Measurements from ENCODE around the gene BNIP1. TPM values are rescaled to one million over a fixed set of nuclear protein-coding genes. Genes with fewer than 3 reads are reported as not detected.

BNIP1 gene
- total RNA-seq, 1 donor from 2014 or later, result 13.2 TPM

GRCh38 chr5:173158366-173158765 lies 14.0 kb downstream of the BNIP1 start:
- peaks cover 18% of the 10 kb centered on the region for H3K36me3 Mint-ChIP-seq (ENCODE audit: low read depth, unreplicated experiment)
- FAIRE-seq, result no peak

GRCh38 chr5:173159256-173159655 lies 14.9 kb downstream of the BNIP1 start:
- H3K4me2 ChIP-seq (ENCODE audit: low read length), result no peak overlapping the region
- Mint-ChIP-seq H3K4me1 (ENCODE audit: low read depth, unreplicated experiment) (no peaks in the 10 kb centered on the region), H3K27ac (ENCODE audit: unreplicated experiment) (no peak overlapping the region), H3K36me3 (ENCODE audit: low read depth, unreplicated experiment) (peaks cover 20% of the 10 kb centered on the region), H3K9me3 (ENCODE audit: unreplicated experiment) (no peaks in the 10 kb centered on the region), H3K4me3 (ENCODE audit: unreplicated experiment) (no peak overlapping the region), H3K27me3 (ENCODE audit: low read depth, unreplicated experiment) (no peaks in the 10 kb centered on the region)
- H3K9ac ChIP-seq (ENCODE audit: low read length), result no peak overlapping the region
- TF ChIP-seq CTCF (IDR thresholded peaks at IDR 0.05; ENCODE audit: insufficient read depth, low read depth, low read length) (no peak), EZH2 (IDR thresholded peaks at IDR 0.05; ENCODE audit: insufficient read depth, low read length) (no peak)
- no peaks in the 10 kb centered on the region for H3K79me2 ChIP-seq (ENCODE audit: insufficient read depth, low read length)
- FAIRE-seq, result no peak
- H4K20me1 ChIP-seq (ENCODE audit: insufficient read depth, low read length), result no peaks in the 10 kb centered on the region
- no peaks in the 10 kb centered on the region for H3K4me1 ChIP-seq (ENCODE audit: insufficient read depth, low read length)
- H3K9me3 ChIP-seq (ENCODE audit: insufficient read depth, low read depth, low read length), result no peaks in the 10 kb centered on the region
- H3K36me3 ChIP-seq (ENCODE audit: insufficient read depth, low read length), result peaks cover 15% of the 10 kb centered on the region
- H3K4me3 ChIP-seq (ENCODE audit: insufficient read depth, low read depth, low read length), result no peak overlapping the region
- DNase-seq (ENCODE audit: low read depth), result no peak
- no peak overlapping the region for H3K27ac ChIP-seq (ENCODE audit: low read depth, low read length)
- no peaks in the 10 kb centered on the region for H3K27me3 ChIP-seq (ENCODE audit: insufficient read depth, low read length)
- no peak overlapping the region for H2AFZ ChIP-seq (ENCODE audit: low read depth, low read length)

More at GRCh38 chr5:173158366-173158765, 14.0 kb downstream of the BNIP1 start:
- Histone ChIP-seq H2AFZ (ENCODE audit: low read depth, low read length) (no peak overlapping the region), H3K4me1 (ENCODE audit: insufficient read depth, low read length) (no peaks in the 10 kb centered on the region), H3K36me3 (ENCODE audit: insufficient read depth, low read length) (peaks cover 15% of the 10 kb centered on the region), H4K20me1 (ENCODE audit: insufficient read depth, low read length) (no peaks in the 10 kb centered on the region), H3K9me3 (ENCODE audit: insufficient read depth, low read depth, low read length) (no peaks in the 10 kb centered on the region), H3K27me3 (ENCODE audit: insufficient read depth, low read length) (no peaks in the 10 kb centered on the region), H3K4me3 (ENCODE audit: insufficient read depth, low read depth, low read length) (no peak overlapping the region), H3K4me2 (ENCODE audit: low read length) (no peak overlapping the region), H3K79me2 (ENCODE audit: insufficient read depth, low read length) (no peaks in the 10 kb centered on the region), H3K9ac (ENCODE audit: low read length) (no peak overlapping the region), H3K27ac (ENCODE audit: low read depth, low read length) (no peak overlapping the region)
- no peaks in the 10 kb centered on the region for H3K27me3 Mint-ChIP-seq (ENCODE audit: low read depth, unreplicated experiment)
- H3K4me1 Mint-ChIP-seq (ENCODE audit: low read depth, unreplicated experiment), result no peaks in the 10 kb centered on the region
- H3K27ac Mint-ChIP-seq (ENCODE audit: unreplicated experiment), result no peak overlapping the region
- DNase-seq (ENCODE audit: low read depth), result no peak
- H3K4me3 Mint-ChIP-seq (ENCODE audit: unreplicated experiment), result no peak overlapping the region
- TF ChIP-seq EZH2 (IDR thresholded peaks at IDR 0.05; ENCODE audit: insufficient read depth, low read length), result no peak
- no peak for TF ChIP-seq CTCF (IDR thresholded peaks at IDR 0.05; ENCODE audit: insufficient read depth, low read depth, low read length)
- H3K9me3 Mint-ChIP-seq (ENCODE audit: unreplicated experiment), result no peaks in the 10 kb centered on the region

GRCh38 chr5:173161148-173161547 lies 16.8 kb downstream of the BNIP1 start:
- Mint-ChIP-seq H3K36me3 (ENCODE audit: low read depth, unreplicated experiment) (peaks cover 19% of the 10 kb centered on the region), H3K27me3 (ENCODE audit: low read depth, unreplicated experiment) (no peaks in the 10 kb centered on the region), H3K4me1 (ENCODE audit: low read depth, unreplicated experiment) (no peaks in the 10 kb centered on the region), H3K9me3 (ENCODE audit: unreplicated experiment) (no peaks in the 10 kb centered on the region), H3K27ac (ENCODE audit: unreplicated experiment) (no peak overlapping the region), H3K4me3 (ENCODE audit: unreplicated experiment) (no peak overlapping the region)
- FAIRE-seq (no peak), DNase-seq (ENCODE audit: low read depth) (no peak)
- Histone ChIP-seq H3K4me2 (ENCODE audit: low read length) (no peak overlapping the region), H4K20me1 (ENCODE audit: insufficient read depth, low read length) (no peaks in the 10 kb centered on the region), H3K9me3 (ENCODE audit: insufficient read depth, low read depth, low read length) (no peaks in the 10 kb centered on the region), H3K27ac (ENCODE audit: low read depth, low read length) (no peak overlapping the region), H3K36me3 (ENCODE audit: insufficient read depth, low read length) (peaks cover 15% of the 10 kb centered on the region), H3K27me3 (ENCODE audit: insufficient read depth, low read length) (no peaks in the 10 kb centered on the region), H3K4me1 (ENCODE audit: insufficient read depth, low read length) (no peaks in the 10 kb centered on the region), H3K79me2 (ENCODE audit: insufficient read depth, low read length) (no peaks in the 10 kb centered on the region), H3K4me3 (ENCODE audit: insufficient read depth, low read depth, low read length) (no peak overlapping the region), H2AFZ (ENCODE audit: low read depth, low read length) (no peak overlapping the region), H3K9ac (ENCODE audit: low read length) (no peak overlapping the region)
- TF ChIP-seq CTCF (IDR thresholded peaks at IDR 0.05; ENCODE audit: insufficient read depth, low read depth, low read length), result no peak
- TF ChIP-seq EZH2 (IDR thresholded peaks at IDR 0.05; ENCODE audit: insufficient read depth, low read length), result no peak
